ENCODE measurements around the gene HIPK3. TPM values are rescaled to one million over a fixed set of nuclear protein-coding genes. Genes with fewer than 3 reads are reported as not detected.

Gene HIPK3
- total and polyA plus RNA-seq, 8 donors, result 8.8 to 75.2 (median 45.3) TPM

- 82 to 84% methylated on average over 4 of the region's 4 CpGs for WGBS, 2 donors
- Histone ChIP-seq H3K9me3 (no peaks in the 10 kb centered on the region), H3K4me3 (no peak overlapping the region), H3K27me3 (no peaks in the 10 kb centered on the region), H3K27ac (no peak overlapping the region), H3K36me3 (no peaks in the 10 kb centered on the region), H3K4me1 (peaks cover 0 to 13% (median 11%) of the 10 kb centered on the region in 3 donors)
- TF ChIP-seq CTCF (IDR thresholded peaks at IDR 0.05), result no peak
- DNase-seq (no peak), FAIRE-seq (no peak), ATAC-seq (no peak)
- intact Hi-C loops (cut with DNase I), result no loop called here
Measured at GRCh38 chr11:33324302-33324985, 67.3 kb downstream of the HIPK3 start.

GRCh38 chr11:33325451-33325850 lies 68.3 kb downstream of the HIPK3 start:
- H3K4me3 ChIP-seq, result no peak overlapping the region
- FAIRE-seq (no peak), DNase-seq (no peak), ATAC-seq (no peak)
- WGBS, 2 donors, result 80 to 88% methylated on average over 5 of the region's 5 CpGs
- H3K27ac ChIP-seq, result no peak overlapping the region
- TF ChIP-seq CTCF (IDR thresholded peaks at IDR 0.05), result no peak
- H3K36me3 ChIP-seq, result no peaks in the 10 kb centered on the region
- peaks cover 0 to 10% (median 6%) of the 10 kb centered on the region in 3 donors for H3K4me1 ChIP-seq
- no peaks in the 10 kb centered on the region for H3K27me3 ChIP-seq
- no peaks in the 10 kb centered on the region for H3K9me3 ChIP-seq
- intact Hi-C loops (cut with DNase I), result loop anchor here in 1 of 3 donors (5.0 kb wide), 1 partner anchor 158 kb away; no protein-coding TSS in a partner anchor

- intact Hi-C loops (cut with DNase I), result loop anchor here in 2 of 3 donors (5.0 to 10.0 kb wide), 2 partner anchors 155 to 163 kb away; no protein-coding TSS in a partner anchor
- no peak overlapping the region for H3K4me3 ChIP-seq
Measured at GRCh38 chr11:33329705-33330329, 72.6 kb downstream of the HIPK3 start.

GRCh38 chr11:33333816-33334215 lies 76.6 kb downstream of the HIPK3 start:
- Histone ChIP-seq H3K36me3 (peaks cover 0 to 2% (median 0%) of the 10 kb centered on the region in 3 donors), H3K4me1 (no peaks in the 10 kb centered on the region), H3K4me3 (no peak overlapping the region), H3K27ac (no peak overlapping the region), H3K9me3 (no peaks in the 10 kb centered on the region), H3K27me3 (no peaks in the 10 kb centered on the region)
- WGBS, 2 donors, result 82 to 86% methylated on average over 2 of the region's 2 CpGs
- ATAC-seq, result no peak
- no peak for FAIRE-seq
- no peak for TF ChIP-seq CTCF (IDR thresholded peaks at IDR 0.05)
- intact Hi-C loops (cut with DNase I), result loop anchor here in 1 of 3 donors (10.0 kb wide), 1 partner anchor 159 kb away; no protein-coding TSS in a partner anchor
- DNase-seq, result no peak

More at GRCh38 chr11:33329705-33330329, 72.6 kb downstream of the HIPK3 start:
- FAIRE-seq (peak; percentile 54), DNase-seq (peak in 2 of 6 donors; percentile 16 to 57), ATAC-seq (peak; percentile 75 to 95 (median 92))
- Histone ChIP-seq H3K36me3 (no peaks in the 10 kb centered on the region), H3K27ac (no peak overlapping the region), H3K4me1 (no peaks in the 10 kb centered on the region), H3K27me3 (no peaks in the 10 kb centered on the region), H3K9me3 (no peaks in the 10 kb centered on the region)
- peak in 3 of 4 donors; percentile 6 to 45 (median 37) for TF ChIP-seq CTCF (IDR thresholded peaks at IDR 0.05)
- WGBS, 2 donors, result 8 to 10% methylated on average over 4 of the region's 4 CpGs
